Upper lobe of left lung (tissue), 4 donors: Measurements from ENCODE around the gene ILKAP.

Source experiments
- CTCF ChIP-seq, 6 experiments: fragments of 450-650 bp in 4 of 6; fragments of 200-600 bp in 2 of 6; sonication (generic) in 2 of 6; IDR thresholded peaks; one replicate each; pipeline ENCODE4 v1.5.1; 2016 to 2019; ENCODE audit warnings: antibody characterized with exemption in 6 of 6
- POLR2A ChIP-seq, 4 donors: fragments of 450-650 bp; IDR thresholded peaks; one replicate each; pipeline ENCODE4 v1.5.1; 2016 to 2017; ENCODE audit warnings: antibody characterized with exemption in 4 of 4, mild to moderate bottlenecking in 2 of 4

GRCh38 chr2:238141541-238142318, 61.8 kb downstream of the ILKAP start:
- no peak for TF ChIP-seq CTCF (IDR thresholded peaks at IDR 0.05)
- no peak for TF ChIP-seq POLR2A (IDR thresholded peaks at IDR 0.05)
